Esophagus squamous epithelium (tissue), 4 donors: Measurements from ENCODE around the gene CORO2A.

Source experiments
- POLR2A ChIP-seq, 4 donors: fragments of 450-650 bp; IDR thresholded peaks; one replicate each; pipeline ENCODE4 v1.6.1; 2017; ENCODE audit warnings: antibody characterized with exemption in 4 of 4, mild to moderate bottlenecking in 4 of 4, moderate library complexity in 3 of 4
- TF ChIP-seq, protein P1 (sequence below), 6 experiments: fragments of 450-650 bp in 4 of 6; fragments of 200-600 bp in 2 of 6; sonication (generic) in 2 of 6; IDR thresholded peaks; one replicate each; pipeline ENCODE4 v1.5.1; 2016 to 2019; ENCODE audit warnings: antibody characterized with exemption in 6 of 6, mild to moderate bottlenecking in 4 of 6, moderate library complexity in 4 of 6

DNA sequence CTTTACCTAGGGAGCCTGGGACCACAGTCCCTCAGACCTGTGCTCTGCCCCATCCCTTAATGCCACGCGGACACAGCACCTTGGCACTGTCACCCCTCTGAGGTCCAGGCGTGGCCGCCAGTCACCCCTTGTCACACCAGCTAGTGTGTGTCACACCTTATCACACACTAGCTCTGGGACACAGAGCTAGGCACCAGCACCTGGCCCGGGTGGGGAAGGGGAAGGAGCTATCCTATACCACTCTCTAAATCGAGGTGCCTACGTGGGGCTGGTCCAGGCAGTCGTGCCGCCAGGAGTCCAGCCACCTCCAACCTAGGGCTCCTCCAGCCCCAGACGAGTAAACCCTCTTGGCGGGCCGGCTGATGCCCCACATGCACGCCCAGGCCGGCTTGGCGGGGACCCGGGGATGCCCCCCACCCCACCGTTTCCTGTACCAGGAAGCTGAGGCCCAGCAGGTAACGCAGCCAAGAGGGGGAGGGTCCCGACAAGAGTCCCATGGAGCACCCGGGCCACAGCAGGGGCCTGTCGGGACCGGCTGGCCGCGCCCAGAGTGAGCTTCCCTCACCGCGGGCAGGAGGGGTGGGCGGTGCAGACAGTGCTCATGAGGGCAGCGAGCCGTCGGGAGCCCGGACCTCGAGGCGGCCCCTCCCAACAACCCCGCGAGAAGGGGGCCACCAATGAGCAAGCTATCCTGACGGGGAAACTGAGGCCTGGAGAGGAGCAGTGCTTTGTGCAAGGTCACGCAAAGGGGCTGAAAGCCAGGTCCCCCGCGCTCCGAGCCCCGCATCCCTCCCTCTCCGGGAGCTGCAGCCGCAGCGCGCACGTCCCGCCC lies 550 bp downstream of the CORO2A start:
- peak in 1 of 4 donors; percentile 36 for TF ChIP-seq POLR2A (IDR thresholded peaks at IDR 0.05)
- TF ChIP-seq, protein P1, sequence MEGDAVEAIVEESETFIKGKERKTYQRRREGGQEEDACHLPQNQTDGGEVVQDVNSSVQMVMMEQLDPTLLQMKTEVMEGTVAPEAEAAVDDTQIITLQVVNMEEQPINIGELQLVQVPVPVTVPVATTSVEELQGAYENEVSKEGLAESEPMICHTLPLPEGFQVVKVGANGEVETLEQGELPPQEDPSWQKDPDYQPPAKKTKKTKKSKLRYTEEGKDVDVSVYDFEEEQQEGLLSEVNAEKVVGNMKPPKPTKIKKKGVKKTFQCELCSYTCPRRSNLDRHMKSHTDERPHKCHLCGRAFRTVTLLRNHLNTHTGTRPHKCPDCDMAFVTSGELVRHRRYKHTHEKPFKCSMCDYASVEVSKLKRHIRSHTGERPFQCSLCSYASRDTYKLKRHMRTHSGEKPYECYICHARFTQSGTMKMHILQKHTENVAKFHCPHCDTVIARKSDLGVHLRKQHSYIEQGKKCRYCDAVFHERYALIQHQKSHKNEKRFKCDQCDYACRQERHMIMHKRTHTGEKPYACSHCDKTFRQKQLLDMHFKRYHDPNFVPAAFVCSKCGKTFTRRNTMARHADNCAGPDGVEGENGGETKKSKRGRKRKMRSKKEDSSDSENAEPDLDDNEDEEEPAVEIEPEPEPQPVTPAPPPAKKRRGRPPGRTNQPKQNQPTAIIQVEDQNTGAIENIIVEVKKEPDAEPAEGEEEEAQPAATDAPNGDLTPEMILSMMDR (IDR thresholded peaks at IDR 0.05), result no peak
